Left cardiac atrium (tissue), 2 donors: ENCODE data around the gene PLEK2. TPM values are rescaled to one million over a fixed set of nuclear protein-coding genes. Genes with fewer than 3 reads are reported as not detected.

Experiments used
- microRNA-seq, 2 donors: library from miRNA; unstranded; fragments of <30 nt; microRNA quantifications; one replicate each; pipeline ENCODE4 v1.2.0, GENCODE V29; 2020
- total RNA-seq, 2 donors: library from RNA; stranded (reverse); fragmentation: NEBNext Ultra II Directional; extraction: Animal tissue kit (Norgen Biotek cat#: 25700); gene quantifications; one replicate each; pipeline ENCODE4 v1.2.1, GENCODE V29; 2021
- donor health status: DM: no; HTN: yes; CAD: no; lungs with severe emphysema.
- donor health status: DM: yes; HTN: yes; CAD: no.

PLEK2 gene
- total RNA-seq, 2 donors from 2014 or later, result 0.35 to 0.76 TPM

Small RNA genes lying within 50 kb of the gene (microRNA-seq; reads per million reads assigned to microRNA genes)
- 0 reads per million in 2 donors for gene MIR5694

Other genes with a start within 250 kb of the PLEK2 start
- gene GARIN2, start 222.7 kb downstream of the PLEK2 start, total RNA-seq, result not detected
- gene PALS1, start 170.7 kb downstream of the PLEK2 start, total RNA-seq, result 10 to 100 TPM; 13.7 to 15.9 TPM
- 100 to 1,000 TPM; 105 to 144 TPM for gene ATP6V1D, start 52.4 kb downstream of the PLEK2 start, total RNA-seq
- gene EIF2S1, start 51.8 kb downstream of the PLEK2 start, total RNA-seq, result 10 to 100 TPM; 79.3 to 96.4 TPM
- gene TMEM229B, start 76.6 kb upstream of the PLEK2 start, total RNA-seq, result 1 to 10 TPM; 1.5 to 6.5 TPM
- gene PLEKHH1, start 121.1 kb upstream of the PLEK2 start, total RNA-seq, result 1 to 10 TPM; 3.6 to 5.5 TPM
- gene PIGH, start 188.1 kb upstream of the PLEK2 start, total RNA-seq, result 10 to 100 TPM; 13.0 to 14.2 TPM
- gene ARG2, start 207.8 kb upstream of the PLEK2 start, total RNA-seq, result 1 to 10 TPM in 1 of 2 donors, under 1 TPM in 1; 0.38 to 1.2 TPM